GM21786 (cell line): ENCODE results near the gene CUZD1.

Experiments used
- ATAC-seq: cut with Tn5 transposase; IDR thresholded peaks from one replicate; pipeline ENCODE4 v1.9.1; 2021; ENCODE audit not compliant: unreplicated experiment

The CUZD1 gene

DNA sequence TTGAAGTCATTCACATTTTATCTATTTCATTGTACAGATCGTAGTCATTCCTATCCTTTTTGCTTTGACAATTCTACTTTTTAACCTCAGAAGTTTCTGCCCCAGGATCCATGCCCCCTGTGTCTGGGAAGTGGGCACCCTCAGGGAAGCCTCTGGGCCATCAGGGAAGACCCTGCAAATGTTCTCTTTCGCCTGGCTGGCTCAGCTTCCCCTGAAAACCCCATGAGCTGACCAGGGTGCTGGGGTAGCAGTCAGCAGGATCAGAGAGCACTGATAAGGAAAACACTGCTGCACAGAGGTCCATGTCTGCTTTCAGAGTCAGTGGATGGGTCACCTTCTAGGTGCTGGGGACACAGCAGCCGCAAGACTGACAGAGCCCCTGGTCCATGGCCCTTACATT is 23.8 kb downstream of the CUZD1 start:
- no peak for ATAC-seq

DNA sequence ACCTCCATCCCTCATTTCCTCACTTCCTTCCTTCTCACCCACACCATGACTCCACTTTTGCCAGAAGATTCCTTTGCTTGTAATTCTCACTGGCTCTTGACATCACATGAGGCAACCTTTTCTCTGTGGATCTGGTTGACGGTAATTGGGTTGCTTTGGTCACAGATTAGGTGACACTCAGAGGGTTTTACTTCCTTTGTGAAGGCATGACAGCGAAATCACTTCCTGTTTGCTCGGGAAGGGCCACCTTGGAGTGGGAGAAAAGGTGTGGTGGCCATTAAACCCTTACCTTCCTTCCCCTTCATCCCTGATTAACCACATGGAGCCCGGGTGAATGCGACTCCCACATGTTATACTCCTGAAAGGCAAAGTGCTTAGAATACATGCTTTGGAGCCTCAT is 30.2 kb downstream of the CUZD1 start:
- no peak for ATAC-seq

DNA sequence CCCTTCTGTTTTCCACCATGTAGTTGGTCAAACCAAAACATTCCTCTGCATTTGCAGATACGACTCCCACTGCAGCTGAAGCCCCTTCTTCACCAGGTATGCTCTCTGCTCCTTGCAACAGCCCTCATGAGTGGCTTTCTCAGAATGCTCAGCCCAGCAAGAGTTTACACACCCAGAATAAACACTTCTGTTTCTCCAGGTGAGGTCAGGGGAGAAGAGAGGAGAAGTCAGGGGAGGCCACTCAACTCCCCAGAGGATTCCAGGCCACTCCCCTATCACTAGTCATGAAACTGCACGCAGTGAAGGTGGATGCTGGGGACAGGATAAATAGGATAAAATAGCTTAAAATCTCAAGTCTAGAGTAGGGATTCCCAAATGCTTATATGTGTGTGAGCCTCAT is 31.2 kb downstream of the CUZD1 start:
- ATAC-seq, result no peak

DNA sequence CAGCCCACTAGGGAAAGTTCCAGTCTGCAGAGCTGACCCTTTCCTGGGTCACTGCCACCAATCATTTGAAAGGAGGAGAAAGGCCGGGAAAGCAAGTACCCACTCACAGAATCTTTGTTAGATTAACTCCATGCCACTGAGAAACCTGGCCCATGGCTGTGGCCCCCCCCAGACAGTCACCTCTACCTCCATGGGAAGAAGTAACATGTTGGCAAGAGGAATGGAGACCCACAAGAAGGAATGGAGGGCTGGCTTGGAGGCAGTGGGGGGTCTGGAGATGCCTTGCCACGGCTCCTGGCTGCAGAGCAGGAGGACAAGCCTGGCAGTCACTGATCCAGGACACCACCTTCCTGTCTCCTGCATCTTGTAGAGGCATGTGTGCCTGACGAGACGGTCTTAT is 32.9 kb downstream of the CUZD1 start:
- no peak for ATAC-seq

DNA sequence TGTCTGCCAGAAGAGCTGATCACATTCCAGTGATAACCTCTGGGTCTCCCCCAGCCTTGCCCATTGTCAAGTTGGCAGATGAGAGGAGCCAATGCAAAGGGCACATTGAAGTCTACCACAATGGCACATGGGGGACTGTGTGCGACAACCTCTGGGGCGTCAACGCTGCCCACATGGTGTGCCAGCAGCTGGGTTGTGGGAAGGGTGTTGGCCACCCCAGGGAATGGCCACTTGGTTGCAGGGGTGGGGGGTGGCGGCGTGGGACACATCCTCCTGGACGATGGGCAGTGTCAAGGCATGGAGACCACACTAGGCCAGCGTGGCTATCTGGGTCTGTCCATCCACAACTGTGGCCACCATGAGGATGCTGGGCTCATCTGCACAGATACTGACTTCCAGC is 43.4 kb downstream of the CUZD1 start:
- ATAC-seq, result no peak

DNA sequence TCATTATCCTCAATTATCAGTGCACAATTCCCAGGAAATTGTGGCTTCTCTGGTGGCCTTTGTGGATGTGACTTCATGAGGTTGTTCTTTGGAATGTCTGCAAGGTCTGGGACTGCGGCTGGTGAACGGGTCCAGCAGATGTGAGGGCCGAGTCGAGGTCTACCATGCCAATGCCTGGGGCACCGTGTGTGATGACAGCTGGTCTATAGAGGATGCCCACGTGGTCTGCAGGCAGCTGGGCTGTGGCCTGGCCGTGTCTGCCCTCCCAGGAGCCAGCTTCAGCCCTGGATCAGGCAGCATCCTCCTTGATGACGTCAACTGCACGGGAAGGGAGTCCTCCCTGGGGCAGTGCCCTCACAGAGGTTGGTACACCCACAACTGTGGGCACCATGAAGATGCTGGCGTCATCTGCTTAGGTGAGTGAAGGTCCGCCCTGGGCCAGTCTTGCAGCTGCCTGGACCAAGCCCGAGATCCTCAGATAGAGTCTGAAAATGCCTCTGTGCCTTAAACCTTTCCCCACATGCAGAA is 46.9 kb downstream of the CUZD1 start:
- ATAC-seq, result no peak

DNA sequence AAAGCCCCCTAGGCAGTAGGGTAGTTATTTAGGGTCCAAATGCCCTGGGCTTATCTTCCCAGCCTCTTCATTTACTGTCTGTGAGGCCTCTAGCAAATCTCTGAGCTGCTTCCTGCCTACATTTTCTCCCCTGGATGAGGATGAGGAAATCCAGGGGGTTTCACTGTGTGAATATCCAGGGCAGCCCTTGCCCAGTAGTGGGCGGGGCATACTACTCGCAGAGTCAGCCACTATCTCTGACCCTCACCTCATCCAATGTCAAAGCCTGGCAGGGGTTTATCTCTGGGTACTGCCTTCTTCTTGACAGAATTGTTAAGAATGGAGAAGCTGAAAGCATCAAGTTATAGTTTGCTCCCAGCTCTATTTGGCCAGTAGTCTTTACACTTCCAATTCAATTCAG is 48.9 kb downstream of the CUZD1 start:
- no peak for ATAC-seq

DNA sequence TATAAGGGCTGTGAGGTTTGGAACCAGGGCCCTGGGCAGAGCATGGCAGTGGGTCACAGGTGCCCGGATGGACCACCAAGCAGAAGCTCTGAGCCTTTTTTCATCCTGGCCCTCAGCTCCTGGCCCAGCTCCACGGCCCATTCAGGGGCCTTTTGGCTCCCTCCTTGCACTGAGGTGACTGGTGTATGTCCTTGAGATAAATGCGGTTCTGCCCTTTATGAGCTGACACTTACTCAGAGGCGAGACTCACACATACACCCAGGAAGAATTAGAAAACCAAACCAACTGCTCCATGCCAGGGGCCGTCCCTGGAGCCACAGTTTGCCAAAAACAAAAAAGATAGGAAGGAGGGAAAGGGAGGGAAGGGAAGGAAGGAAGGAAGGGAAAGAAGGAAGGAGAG is 49.7 kb downstream of the CUZD1 start:
- ATAC-seq, result no peak

DNA sequence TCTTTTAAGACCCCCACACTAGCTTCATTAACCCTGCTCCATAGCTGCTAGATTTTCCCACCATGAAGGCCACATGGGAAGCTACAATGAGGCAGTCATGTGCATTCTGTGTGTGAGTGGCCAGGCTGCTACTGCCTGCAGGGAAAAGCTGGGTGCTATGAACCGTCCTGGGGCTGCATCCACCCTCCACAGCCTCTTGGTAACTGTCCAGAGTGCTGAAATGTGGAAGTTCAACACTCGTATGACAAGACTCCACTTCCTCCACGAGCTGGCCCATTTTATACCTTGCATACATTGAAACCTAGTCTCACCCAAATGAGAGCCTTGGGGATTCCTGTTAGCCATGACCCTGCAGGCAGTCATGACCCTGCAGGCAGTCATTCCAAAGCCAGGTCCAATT is 59.4 kb downstream of the CUZD1 start:
- ATAC-seq, result no peak

DNA sequence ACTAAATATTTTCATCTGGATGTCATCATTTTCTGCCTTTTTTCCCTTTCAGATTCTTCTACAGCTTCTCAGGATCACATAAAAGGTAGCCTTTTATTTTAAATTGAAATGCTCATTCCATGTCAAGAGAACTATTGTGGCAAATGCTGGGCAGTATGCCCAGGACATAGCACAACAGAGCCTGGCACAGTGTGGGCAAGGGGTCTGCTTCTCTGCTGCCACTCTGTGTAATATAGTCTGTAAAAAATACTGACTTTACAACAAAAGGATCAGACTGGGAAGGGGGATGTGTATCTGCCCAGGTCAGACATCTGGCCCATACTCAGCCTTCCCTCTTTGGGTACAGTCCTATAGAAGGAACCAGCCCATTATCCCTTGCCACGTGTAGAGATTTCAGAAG is 62.7 kb downstream of the CUZD1 start:
- no peak for ATAC-seq
